AG04450 (cell line): ENCODE measurements around the gene ATP9B. TPM values are rescaled to one million over a fixed set of nuclear protein-coding genes. Genes with fewer than 3 reads are reported as not detected.

Experiments
- CTCF ChIA-PET: fragments of 300-600, 350-600 bp; formaldehyde crosslinking; extraction: SDS; loops from one replicate; lab custom pipeline; 2022; ENCODE audit warnings: antibody characterized with exemption, inconsistent platforms; lab: Charles Lee
- POLR2A ChIA-PET: fragments of 350-600 bp; formaldehyde crosslinking; extraction: SDS; loops from one replicate; lab custom pipeline; 2021; ENCODE audit warnings: antibody characterized with exemption, inconsistent platforms; lab: Yijun Ruan, JAX
- DNase-seq: peaks from one replicate; pipeline ENCODE4 v3.0.0-alpha.2; 2011; ENCODE audit warnings: low read depth, low spot score
- H3K27ac ChIP-seq: one replicate; pipeline ENCODE4 v1.5.1; 2012; ENCODE audit warnings: low read depth, low read length, control low read depth
- H3K27me3 ChIP-seq: one replicate; pipeline ENCODE4 v1.6.0; 2012; ENCODE audit warnings: low read length; ENCODE audit not compliant: control insufficient read depth, insufficient read depth
- H3K4me3 ChIP-seq: 2 replicates; pipeline ENCODE4 v1.5.1; 2011; ENCODE audit warnings: mild to moderate bottlenecking, low read depth, low read length, control low read depth
- H3K9me3 ChIP-seq: 2 replicates; pipeline ENCODE4 v1.5.1; 2012; ENCODE audit warnings: low read length; ENCODE audit not compliant: control insufficient read depth, insufficient read depth
- polyA plus RNA-seq: library from polyadenylated mRNA; depleted of rRNA; stranded (reverse); fragments of >200 nt; gene quantifications from 2 replicates; pipeline ENCODE4 v1.2.3, GENCODE V29; 2011
- TF ChIP-seq, protein P1 (sequence below): IDR thresholded peaks from 2 replicates; pipeline ENCODE4 v1.5.1; 2011; ENCODE audit warnings: low read depth, low read length, control low read depth, inconsistent platforms

ATP9B gene
- polyA plus RNA-seq, 1 experiment = 18.1 TPM

DNA sequence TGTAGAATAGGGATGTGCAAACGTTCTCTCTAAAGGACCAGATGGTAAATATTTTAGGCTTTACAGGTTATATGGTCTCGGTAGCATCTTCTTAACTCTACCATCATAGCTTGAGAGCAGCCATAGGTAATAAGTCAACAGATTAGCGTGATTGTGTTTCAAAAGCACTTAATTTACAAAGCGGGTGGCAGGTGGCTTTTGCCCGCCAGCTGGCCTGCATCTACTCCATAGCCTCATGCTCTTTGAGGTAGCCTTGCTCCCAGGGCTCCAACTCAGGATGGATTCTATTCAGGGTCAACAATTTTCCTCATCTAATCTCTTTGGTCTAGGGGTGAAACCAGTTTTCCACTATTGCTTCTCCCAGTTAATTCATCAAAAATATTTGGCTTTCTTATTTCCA, 5.0 kb upstream of the ATP9B start:
- H3K9me3 ChIP-seq = peaks cover 4% of the 10 kb centered on the region; the same call in 1 of the 2 replicates
- POLR2A ChIA-PET = no interaction called here

DNA sequence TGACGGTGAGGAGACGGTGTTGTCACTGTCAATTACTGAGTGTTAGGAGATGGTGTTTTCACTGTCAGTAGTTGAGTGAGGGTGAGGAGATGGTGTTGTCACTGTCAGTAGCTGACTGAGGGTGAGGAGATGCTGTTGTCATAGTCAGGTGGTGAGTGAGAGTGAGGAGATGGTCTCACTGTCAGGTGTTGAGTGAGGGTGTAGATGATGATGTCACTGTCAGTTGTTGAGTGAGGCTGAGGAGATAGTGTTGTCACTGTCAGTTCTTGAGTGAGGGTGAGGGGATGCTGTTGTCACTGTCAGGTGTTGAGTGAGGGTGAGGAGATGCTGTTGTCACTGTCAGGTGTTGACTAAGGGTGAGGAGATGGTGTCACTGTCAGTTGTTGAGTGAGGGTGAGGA, 3.4 kb upstream of the ATP9B start:
- CTCF ChIA-PET = no interaction called here
- DNase-seq = no peak
- Histone ChIP-seq H3K27ac (no peak overlapping the region), H3K27me3 (no peaks in the 10 kb centered on the region), H3K9me3 (peaks cover 4% of the 10 kb centered on the region; the same call in 1 of the 2 replicates), H3K4me3 (no peak overlapping the region)
- TF ChIP-seq, protein P1, sequence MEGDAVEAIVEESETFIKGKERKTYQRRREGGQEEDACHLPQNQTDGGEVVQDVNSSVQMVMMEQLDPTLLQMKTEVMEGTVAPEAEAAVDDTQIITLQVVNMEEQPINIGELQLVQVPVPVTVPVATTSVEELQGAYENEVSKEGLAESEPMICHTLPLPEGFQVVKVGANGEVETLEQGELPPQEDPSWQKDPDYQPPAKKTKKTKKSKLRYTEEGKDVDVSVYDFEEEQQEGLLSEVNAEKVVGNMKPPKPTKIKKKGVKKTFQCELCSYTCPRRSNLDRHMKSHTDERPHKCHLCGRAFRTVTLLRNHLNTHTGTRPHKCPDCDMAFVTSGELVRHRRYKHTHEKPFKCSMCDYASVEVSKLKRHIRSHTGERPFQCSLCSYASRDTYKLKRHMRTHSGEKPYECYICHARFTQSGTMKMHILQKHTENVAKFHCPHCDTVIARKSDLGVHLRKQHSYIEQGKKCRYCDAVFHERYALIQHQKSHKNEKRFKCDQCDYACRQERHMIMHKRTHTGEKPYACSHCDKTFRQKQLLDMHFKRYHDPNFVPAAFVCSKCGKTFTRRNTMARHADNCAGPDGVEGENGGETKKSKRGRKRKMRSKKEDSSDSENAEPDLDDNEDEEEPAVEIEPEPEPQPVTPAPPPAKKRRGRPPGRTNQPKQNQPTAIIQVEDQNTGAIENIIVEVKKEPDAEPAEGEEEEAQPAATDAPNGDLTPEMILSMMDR = no peak
- POLR2A ChIA-PET = no interaction called here

More for the DNA sequence above, 5.0 kb upstream of the ATP9B start:
- Histone ChIP-seq H3K4me3 (no peak overlapping the region), H3K27me3 (no peaks in the 10 kb centered on the region), H3K27ac (no peak overlapping the region)
- TF ChIP-seq, protein P1 = no peak
- DNase-seq = no peak
- CTCF ChIA-PET = interaction anchor here (0.6 kb wide), 1 partner anchor 60 kb away, joined by 3 read pairs; no protein-coding TSS in a partner anchor

DNA sequence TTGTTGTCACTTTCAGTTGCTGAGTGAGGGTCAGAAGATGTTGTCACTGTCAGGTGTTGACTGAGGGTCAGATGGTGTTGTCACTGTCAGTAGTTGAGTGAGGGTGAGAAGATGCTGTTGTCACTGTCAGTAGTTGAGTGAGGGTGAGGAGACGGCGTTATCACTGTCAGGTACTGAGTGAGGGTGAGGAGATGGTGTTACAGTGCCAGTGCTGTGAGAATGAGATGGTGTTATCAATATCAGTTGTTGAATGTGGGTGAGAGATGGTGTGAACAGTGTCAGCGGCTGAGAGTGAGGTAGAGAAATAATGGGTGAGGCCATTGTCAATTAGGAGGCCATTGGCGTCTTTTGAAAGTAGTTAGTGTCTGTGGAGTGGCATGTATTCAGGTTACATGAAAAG, 1.6 kb upstream of the ATP9B start:
- CTCF ChIA-PET = no interaction called here
- POLR2A ChIA-PET = no interaction called here
- Histone ChIP-seq H3K4me3 (no peak overlapping the region), H3K27me3 (no peaks in the 10 kb centered on the region), H3K9me3 (peaks cover 7% of the 10 kb centered on the region), H3K27ac (no peak overlapping the region)
- TF ChIP-seq, protein P1 = no peak
- no peak for DNase-seq

DNA sequence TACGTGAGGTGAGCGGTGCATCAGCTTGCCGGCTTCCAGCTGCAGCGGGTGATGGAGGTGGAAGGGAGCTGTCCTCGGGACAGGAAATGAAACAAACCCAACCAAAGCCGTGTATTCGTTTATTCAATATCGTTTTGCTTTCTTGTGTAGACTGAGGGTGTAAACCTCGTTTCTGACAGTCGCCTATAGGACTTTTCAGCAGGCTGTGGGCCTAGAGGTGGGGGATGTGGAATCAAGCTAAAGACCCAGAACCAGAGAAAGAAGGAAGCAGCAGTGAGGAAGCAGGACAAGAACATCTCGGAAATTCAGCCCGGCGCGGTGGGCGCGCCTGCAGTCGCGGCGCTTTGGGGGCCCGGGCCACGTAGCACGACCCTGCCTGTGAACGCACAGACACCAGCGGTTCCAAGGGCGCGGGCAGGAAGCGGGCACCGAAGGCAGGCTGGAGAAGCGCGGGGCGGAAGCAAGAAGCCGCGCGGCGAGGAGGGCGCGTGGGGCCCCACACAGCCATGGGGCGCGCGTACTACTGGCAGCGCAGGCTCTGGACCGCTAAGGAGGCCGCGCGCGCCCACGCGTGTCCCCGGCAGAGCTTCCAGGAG, 755 bp upstream of the ATP9B start:
- peak overlapping the region; percentile 80 for H3K4me3 ChIP-seq
- H3K27ac ChIP-seq = peak overlapping the region; percentile 52
- peaks cover 16% of the 10 kb centered on the region for H3K9me3 ChIP-seq
- H3K27me3 ChIP-seq = no peaks in the 10 kb centered on the region
- ChIA-PET CTCF (no interaction called here), POLR2A (no interaction called here)
- TF ChIP-seq, protein P1 = no peak
- no peak for DNase-seq

DNA sequence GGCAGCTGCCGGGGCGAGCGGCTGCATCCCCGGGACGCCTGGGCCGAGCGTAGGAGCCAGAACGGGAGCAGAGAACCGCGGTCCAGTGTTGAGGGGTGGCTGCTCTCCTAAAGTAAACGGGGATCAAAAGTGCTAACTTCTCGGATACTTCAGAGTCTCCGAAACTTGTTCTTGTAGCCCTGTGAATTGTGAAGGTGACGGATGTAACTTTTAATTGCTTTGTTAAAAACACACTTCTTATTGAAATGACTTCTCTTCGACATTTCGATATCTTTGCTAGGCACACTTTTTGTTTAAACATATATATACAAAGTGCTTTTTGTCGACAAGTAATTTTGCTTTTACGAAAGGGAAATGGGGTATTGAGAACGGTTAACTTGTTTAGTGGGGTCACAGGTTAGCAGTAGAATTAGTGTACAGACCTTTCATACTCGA, 540 bp downstream of the ATP9B start:
- POLR2A ChIA-PET = interaction anchor here (0.7 kb wide), 1 partner anchor 64 kb away, joined by 3 read pairs; no protein-coding TSS in a partner anchor
- H3K9me3 ChIP-seq = peaks cover 17% of the 10 kb centered on the region
- CTCF ChIA-PET = no interaction called here
- TF ChIP-seq, protein P1 = no peak
- no peaks in the 10 kb centered on the region for H3K27me3 ChIP-seq
- DNase-seq = no peak
- H3K4me3 ChIP-seq = peak overlapping the region; percentile 80
- peak overlapping the region; percentile 31 for H3K27ac ChIP-seq
